HG02798 (cell line): ENCODE results near the gene POTEI.
"Not testable (repeated sequence)": the region's sequence is repeated elsewhere in the genome, so short reads cannot be mapped to it uniquely, and the experiment has no call there.

ENCODE experiments used
- ATAC-seq: cut with Tn5 transposase; IDR thresholded peaks from one replicate; pipeline ENCODE4 v1.9.1; 2021; ENCODE audit warnings: mild to moderate bottlenecking; ENCODE audit not compliant: unreplicated experiment, poor library complexity

The POTEI gene

GRCh38 chr2:130491073-130491472 lies 18.1 kb downstream of the POTEI start:
- not testable (repeated sequence) for ATAC-seq

GRCh38 chr2:130455413-130455812 lies 53.7 kb downstream of the POTEI start:
- not testable (repeated sequence) for ATAC-seq

GRCh38 chr2:130454712-130455083 lies 54.4 kb downstream of the POTEI start:
- ATAC-seq, result not testable (repeated sequence)

GRCh38 chr2:130453955-130454711 lies 55.0 kb downstream of the POTEI start:
- ATAC-seq, result not testable (repeated sequence)

- not testable (repeated sequence) for ATAC-seq
Measured at GRCh38 chr2:130452897-130453296, 56.2 kb downstream of the POTEI start.

- ATAC-seq, result not testable (repeated sequence)
Measured at GRCh38 chr2:130451823-130452222, 57.3 kb downstream of the POTEI start.

GRCh38 chr2:130451278-130451677 lies 57.9 kb downstream of the POTEI start:
- ATAC-seq, result not testable (repeated sequence)

GRCh38 chr2:130450366-130450765 lies 58.8 kb downstream of the POTEI start:
- not testable (repeated sequence) for ATAC-seq

GRCh38 chr2:130427631-130428030 lies 81.5 kb downstream of the POTEI start:
- ATAC-seq, result peak; percentile 58

- ATAC-seq, result not testable (repeated sequence)
Measured at GRCh38 chr2:130418845-130419244, 90.3 kb downstream of the POTEI start.

GRCh38 chr2:130416693-130417092 lies 92.4 kb downstream of the POTEI start:
- not testable (repeated sequence) for ATAC-seq
